ENCODE measurements around the gene PRELP.

Gene PRELP

DNA sequence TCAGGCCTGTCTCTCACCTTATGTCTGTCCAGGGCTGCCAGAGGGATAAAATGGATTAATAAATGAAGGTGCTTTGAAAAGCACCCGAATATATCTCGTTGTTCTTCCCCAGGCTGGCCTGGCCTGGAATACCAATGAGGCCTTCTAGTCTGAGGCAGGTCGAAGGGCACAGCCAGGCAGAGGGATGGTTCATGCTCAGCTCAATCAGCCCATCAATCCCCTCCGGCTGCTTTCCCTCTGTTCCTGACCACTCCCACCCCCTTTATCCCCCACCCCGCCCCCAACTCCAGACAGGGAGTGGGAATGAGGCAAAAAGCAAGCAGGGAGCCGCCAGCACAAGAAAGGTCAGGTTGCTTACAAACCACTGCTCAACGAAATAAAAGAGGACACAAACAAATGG is 40.0 kb upstream of the PRELP start:
- DNase-seq (ENCODE audit: extremely low spot score) = no peak
- ChIA-PET CTCF (no interaction called here), POLR2A (no interaction called here)
- TF ChIP-seq L3MBTL2 (conservative IDR thresholded peaks at IDR 0.05) (no peak), HDGF (IDR thresholded peaks at IDR 0.05; ENCODE audit: borderline replicate concordance) (no peak), ZNF384 (IDR thresholded peaks at IDR 0.05) (no peak), TARDBP (IDR thresholded peaks at IDR 0.05) (no peak), ELF4 (IDR thresholded peaks at IDR 0.05) (no peak), CTBP1 (IDR thresholded peaks at IDR 0.05; ENCODE audit: borderline replicate concordance) (no peak), SP1 (IDR thresholded peaks at IDR 0.05) (no peak), FOXK2 (IDR thresholded peaks at IDR 0.05) (no peak), NFRKB (IDR thresholded peaks at IDR 0.05) (no peak), FOXM1 (IDR thresholded peaks at IDR 0.05; ENCODE audit: borderline replicate concordance) (no peak), SUZ12 (IDR thresholded peaks at IDR 0.05) (no peak), FOXA1 (IDR thresholded peaks at IDR 0.05) (no peak), ARNT (IDR thresholded peaks at IDR 0.05) (no peak), LEF1 (IDR thresholded peaks at IDR 0.05; ENCODE audit: borderline replicate concordance) (no peak), BHLHE40 (IDR thresholded peaks at IDR 0.05; ENCODE audit: borderline replicate concordance) (no peak)
- TF ChIP-seq, protein P1, sequence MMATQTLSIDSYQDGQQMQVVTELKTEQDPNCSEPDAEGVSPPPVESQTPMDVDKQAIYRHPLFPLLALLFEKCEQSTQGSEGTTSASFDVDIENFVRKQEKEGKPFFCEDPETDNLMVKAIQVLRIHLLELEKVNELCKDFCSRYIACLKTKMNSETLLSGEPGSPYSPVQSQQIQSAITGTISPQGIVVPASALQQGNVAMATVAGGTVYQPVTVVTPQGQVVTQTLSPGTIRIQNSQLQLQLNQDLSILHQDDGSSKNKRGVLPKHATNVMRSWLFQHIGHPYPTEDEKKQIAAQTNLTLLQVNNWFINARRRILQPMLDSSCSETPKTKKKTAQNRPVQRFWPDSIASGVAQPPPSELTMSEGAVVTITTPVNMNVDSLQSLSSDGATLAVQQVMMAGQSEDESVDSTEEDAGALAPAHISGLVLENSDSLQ (IDR thresholded peaks at IDR 0.05) = no peak

- POLR2A ChIA-PET = no interaction called here
- no peak for DNase-seq (ENCODE audit: extremely low spot score)
- no peak for TF ChIP-seq TARDBP (IDR thresholded peaks at IDR 0.05)
- TF ChIP-seq, protein P1 (IDR thresholded peaks at IDR 0.05) = no peak
- no peak for TF ChIP-seq FOXK2 (IDR thresholded peaks at IDR 0.05)
- TF ChIP-seq SP1 (IDR thresholded peaks at IDR 0.05) = no peak
- no peak for TF ChIP-seq NFRKB (IDR thresholded peaks at IDR 0.05)
- TF ChIP-seq SUZ12 (IDR thresholded peaks at IDR 0.05) = no peak
- TF ChIP-seq ARNT (IDR thresholded peaks at IDR 0.05) = no peak
- no peak for TF ChIP-seq FOXA1 (IDR thresholded peaks at IDR 0.05)
- TF ChIP-seq ZNF384 (IDR thresholded peaks at IDR 0.05) = no peak
- CTCF ChIA-PET = no interaction called here
Observed at GRCh38 chr1:203437696-203438315, 37.8 kb upstream of the PRELP start.

- no peak for DNase-seq (ENCODE audit: extremely low spot score)
- ChIA-PET CTCF (no interaction called here), POLR2A (interaction anchor here (1.0 kb wide), 1 partner anchor 99 kb away, joined by 3 read pairs; no protein-coding TSS in a partner anchor)
- no peak for TF ChIP-seq ELF4 (IDR thresholded peaks at IDR 0.05)
- no peak for TF ChIP-seq LEF1 (IDR thresholded peaks at IDR 0.05; ENCODE audit: borderline replicate concordance)
- TF ChIP-seq ZNF384 (IDR thresholded peaks at IDR 0.05) = no peak
- no peak for TF ChIP-seq HDGF (IDR thresholded peaks at IDR 0.05; ENCODE audit: borderline replicate concordance)
- TF ChIP-seq ARNT (IDR thresholded peaks at IDR 0.05) = no peak
- TF ChIP-seq CTBP1 (IDR thresholded peaks at IDR 0.05; ENCODE audit: borderline replicate concordance) = no peak
- no peak for TF ChIP-seq L3MBTL2 (conservative IDR thresholded peaks at IDR 0.05)
- no peak for TF ChIP-seq FOXM1 (IDR thresholded peaks at IDR 0.05; ENCODE audit: borderline replicate concordance)
- TF ChIP-seq FOXA1 (IDR thresholded peaks at IDR 0.05) = no peak
- TF ChIP-seq, protein P1 (IDR thresholded peaks at IDR 0.05) = no peak
- no peak for TF ChIP-seq SP1 (IDR thresholded peaks at IDR 0.05)
- no peak for TF ChIP-seq BHLHE40 (IDR thresholded peaks at IDR 0.05; ENCODE audit: borderline replicate concordance)
- TF ChIP-seq TARDBP (IDR thresholded peaks at IDR 0.05) = no peak
- TF ChIP-seq NFRKB (IDR thresholded peaks at IDR 0.05) = no peak
- TF ChIP-seq FOXK2 (IDR thresholded peaks at IDR 0.05) = no peak
- no peak for TF ChIP-seq SUZ12 (IDR thresholded peaks at IDR 0.05)
Observed at GRCh38 chr1:203439131-203439730, 36.4 kb upstream of the PRELP start.

DNA sequence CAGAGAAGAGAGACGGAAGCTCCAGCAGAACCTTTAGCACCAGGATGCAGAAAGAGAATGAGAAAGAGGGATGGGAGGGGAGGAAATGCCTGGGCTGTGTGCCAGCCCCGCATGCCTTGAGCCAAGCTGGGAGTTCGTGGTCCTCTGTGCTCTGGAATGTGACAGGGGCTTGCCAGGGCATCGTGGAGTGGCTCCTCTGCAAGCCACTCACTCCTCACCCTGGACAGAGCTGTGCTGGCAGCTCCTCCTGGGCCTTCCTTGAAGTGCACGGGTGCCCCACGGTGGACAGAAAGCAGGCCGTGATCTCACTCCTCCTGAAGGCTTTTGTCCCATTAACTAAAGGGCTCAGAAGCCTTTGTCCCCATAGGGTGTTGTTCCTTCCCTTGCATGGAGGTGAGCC is 34.8 kb upstream of the PRELP start:
- POLR2A ChIA-PET = no interaction called here
- CTCF ChIA-PET = interaction anchor here (0.8 to 4.2 kb wide), 2 partner anchors 97 to 101 kb away, joined by 3 to 17 read pairs; no protein-coding TSS in a partner anchor

DNA sequence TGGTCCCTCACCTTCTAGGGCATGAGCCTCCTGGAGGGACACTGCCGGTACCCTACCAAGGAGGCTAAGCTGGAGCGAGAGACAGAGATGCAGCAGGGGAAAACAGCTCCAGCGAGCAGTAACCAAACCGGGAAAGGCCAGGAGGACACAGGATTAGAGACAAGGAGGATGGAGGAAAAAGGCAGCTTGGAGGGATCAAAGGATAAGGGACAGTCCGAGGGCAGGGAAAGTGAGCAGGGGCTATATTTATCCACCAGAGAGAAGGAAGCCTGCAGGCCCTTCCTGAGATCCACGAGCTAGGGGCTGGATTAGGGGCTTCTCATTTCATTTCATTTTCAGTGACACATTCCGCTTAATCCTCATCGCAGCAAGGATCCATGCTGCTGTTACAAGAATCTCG is 33.8 kb upstream of the PRELP start:
- TF ChIP-seq CTBP1 (IDR thresholded peaks at IDR 0.05; ENCODE audit: borderline replicate concordance) = no peak
- TF ChIP-seq FOXK2 (IDR thresholded peaks at IDR 0.05) = no peak
- TF ChIP-seq SP1 (IDR thresholded peaks at IDR 0.05) = no peak
- TF ChIP-seq, protein P1 (IDR thresholded peaks at IDR 0.05) = no peak
- ChIA-PET POLR2A (no interaction called here), CTCF (interaction anchor here (0.6 to 4.2 kb wide), 3 partner anchors 98 to 545 kb away, joined by 3 to 17 read pairs (median 3); no protein-coding TSS in a partner anchor)
- no peak for DNase-seq (ENCODE audit: extremely low spot score)

More for the DNA sequence above, 34.8 kb upstream of the PRELP start:
- TF ChIP-seq HDGF (IDR thresholded peaks at IDR 0.05; ENCODE audit: borderline replicate concordance) (no peak), TARDBP (IDR thresholded peaks at IDR 0.05) (no peak), BHLHE40 (IDR thresholded peaks at IDR 0.05; ENCODE audit: borderline replicate concordance) (no peak), ARNT (IDR thresholded peaks at IDR 0.05) (no peak), LEF1 (IDR thresholded peaks at IDR 0.05; ENCODE audit: borderline replicate concordance) (no peak), ZNF384 (IDR thresholded peaks at IDR 0.05) (no peak), L3MBTL2 (conservative IDR thresholded peaks at IDR 0.05) (no peak)
- DNase-seq (ENCODE audit: extremely low spot score) = peak; percentile 30

Data from HEK293T (cell line).